NB4 (cell line): ENCODE measurements around the gene FRA10AC1.

ENCODE experiments used
- DNase-seq: peaks from one replicate; pipeline ENCODE4 v3.0.0; 2010; ENCODE audit warnings: low read depth
- H3K4me3 ChIP-seq: one replicate; pipeline ENCODE4 v1.5.1; 2011; ENCODE audit warnings: mild to moderate bottlenecking, low read depth, low read length, moderate library complexity
- MYC ChIP-seq: IDR thresholded peaks from 2 replicates; pipeline ENCODE4 v1.6.1; 2011; ENCODE audit warnings: low read depth, low read length
- POLR2A ChIP-seq: IDR thresholded peaks from 2 replicates; pipeline ENCODE4 v1.6.1; 2011; ENCODE audit warnings: mild to moderate bottlenecking; ENCODE audit not compliant: insufficient read length; ENCODE audit errors: extremely low read depth
- TF ChIP-seq, protein P1 (sequence below): IDR thresholded peaks from one replicate; pipeline ENCODE4 v1.5.1; 2012; ENCODE audit warnings: low read depth, low read length
- TF ChIP-seq, protein P2 (sequence below): IDR thresholded peaks from 2 replicates; pipeline ENCODE4 v1.6.1; 2011; ENCODE audit warnings: low read depth, low read length

Gene FRA10AC1

DNA sequence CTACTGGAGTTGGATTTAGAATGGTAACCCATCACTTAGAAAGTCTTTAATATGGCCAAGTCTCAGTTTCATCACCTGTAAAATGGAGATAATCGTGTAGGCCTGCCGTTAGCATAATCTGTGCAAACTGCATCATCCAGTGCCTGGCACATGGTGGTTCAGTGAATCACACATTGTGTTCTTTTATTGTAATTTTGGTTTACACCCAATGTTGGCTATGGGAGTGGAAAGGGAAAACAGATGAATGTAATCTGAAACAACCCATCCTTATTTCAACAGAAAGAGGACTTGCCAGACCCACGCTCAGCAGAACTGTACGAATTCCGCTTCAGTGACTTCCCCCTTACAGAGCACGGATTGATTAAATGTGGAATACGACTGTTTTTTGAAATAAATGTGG lies 62.6 kb downstream of the FRA10AC1 start:
- H3K4me3 ChIP-seq: no peak overlapping the region
- DNase-seq: no peak
- TF ChIP-seq MYC: no peak
- TF ChIP-seq POLR2A: no peak
- TF ChIP-seq, protein P1, sequence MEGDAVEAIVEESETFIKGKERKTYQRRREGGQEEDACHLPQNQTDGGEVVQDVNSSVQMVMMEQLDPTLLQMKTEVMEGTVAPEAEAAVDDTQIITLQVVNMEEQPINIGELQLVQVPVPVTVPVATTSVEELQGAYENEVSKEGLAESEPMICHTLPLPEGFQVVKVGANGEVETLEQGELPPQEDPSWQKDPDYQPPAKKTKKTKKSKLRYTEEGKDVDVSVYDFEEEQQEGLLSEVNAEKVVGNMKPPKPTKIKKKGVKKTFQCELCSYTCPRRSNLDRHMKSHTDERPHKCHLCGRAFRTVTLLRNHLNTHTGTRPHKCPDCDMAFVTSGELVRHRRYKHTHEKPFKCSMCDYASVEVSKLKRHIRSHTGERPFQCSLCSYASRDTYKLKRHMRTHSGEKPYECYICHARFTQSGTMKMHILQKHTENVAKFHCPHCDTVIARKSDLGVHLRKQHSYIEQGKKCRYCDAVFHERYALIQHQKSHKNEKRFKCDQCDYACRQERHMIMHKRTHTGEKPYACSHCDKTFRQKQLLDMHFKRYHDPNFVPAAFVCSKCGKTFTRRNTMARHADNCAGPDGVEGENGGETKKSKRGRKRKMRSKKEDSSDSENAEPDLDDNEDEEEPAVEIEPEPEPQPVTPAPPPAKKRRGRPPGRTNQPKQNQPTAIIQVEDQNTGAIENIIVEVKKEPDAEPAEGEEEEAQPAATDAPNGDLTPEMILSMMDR: no peak
- TF ChIP-seq, protein P2, sequence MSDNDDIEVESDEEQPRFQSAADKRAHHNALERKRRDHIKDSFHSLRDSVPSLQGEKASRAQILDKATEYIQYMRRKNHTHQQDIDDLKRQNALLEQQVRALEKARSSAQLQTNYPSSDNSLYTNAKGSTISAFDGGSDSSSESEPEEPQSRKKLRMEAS: no peak

DNA sequence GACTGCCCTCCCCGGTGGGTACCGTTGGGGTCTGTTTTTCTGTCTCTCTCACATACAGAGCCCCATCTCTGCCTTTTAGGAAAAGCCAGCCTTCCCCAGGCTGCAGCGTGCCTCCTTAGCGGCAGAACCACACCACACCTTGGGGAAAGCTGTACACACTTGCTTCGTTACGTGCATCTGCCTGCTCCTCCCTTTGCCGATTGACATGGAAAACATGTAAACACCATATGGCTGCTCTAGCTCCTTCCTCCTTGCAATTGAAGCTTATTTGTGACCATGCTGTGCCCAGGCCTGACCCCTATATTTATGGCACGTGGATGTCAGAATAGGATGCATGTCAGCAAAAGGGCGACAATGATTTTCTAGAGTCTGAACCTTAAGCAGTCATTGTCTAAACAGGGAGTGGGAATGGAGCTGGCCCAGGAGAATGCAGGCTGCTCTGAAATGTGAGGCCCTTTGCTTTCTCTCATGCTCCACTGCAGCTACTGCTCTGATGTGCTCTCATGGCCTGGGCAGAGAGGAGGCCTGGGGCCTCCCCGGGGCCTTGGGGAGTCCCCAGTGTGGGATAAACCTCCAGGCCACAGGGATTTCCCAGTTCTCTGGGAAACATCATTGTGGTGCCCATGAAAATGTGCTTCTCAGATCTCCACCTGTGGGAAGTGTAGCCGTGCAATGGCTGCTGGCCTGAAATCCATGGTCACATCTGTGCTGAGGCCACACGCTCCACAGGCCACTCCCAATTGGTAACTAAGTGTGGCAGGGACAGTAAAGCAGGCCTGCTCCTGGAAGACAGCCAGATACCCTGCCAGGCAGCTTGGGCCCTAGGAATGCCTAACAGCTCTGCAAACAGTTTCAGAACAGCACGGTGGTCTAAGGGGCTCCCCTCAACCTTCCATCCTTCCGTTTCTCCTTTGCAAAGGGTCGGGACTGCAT lies 71.5 kb downstream of the FRA10AC1 start:
- TF ChIP-seq POLR2A: no peak
- TF ChIP-seq, protein P1: no peak
- TF ChIP-seq MYC: no peak
- TF ChIP-seq, protein P2: no peak
- H3K4me3 ChIP-seq: no peak overlapping the region
- DNase-seq: no peak

DNA sequence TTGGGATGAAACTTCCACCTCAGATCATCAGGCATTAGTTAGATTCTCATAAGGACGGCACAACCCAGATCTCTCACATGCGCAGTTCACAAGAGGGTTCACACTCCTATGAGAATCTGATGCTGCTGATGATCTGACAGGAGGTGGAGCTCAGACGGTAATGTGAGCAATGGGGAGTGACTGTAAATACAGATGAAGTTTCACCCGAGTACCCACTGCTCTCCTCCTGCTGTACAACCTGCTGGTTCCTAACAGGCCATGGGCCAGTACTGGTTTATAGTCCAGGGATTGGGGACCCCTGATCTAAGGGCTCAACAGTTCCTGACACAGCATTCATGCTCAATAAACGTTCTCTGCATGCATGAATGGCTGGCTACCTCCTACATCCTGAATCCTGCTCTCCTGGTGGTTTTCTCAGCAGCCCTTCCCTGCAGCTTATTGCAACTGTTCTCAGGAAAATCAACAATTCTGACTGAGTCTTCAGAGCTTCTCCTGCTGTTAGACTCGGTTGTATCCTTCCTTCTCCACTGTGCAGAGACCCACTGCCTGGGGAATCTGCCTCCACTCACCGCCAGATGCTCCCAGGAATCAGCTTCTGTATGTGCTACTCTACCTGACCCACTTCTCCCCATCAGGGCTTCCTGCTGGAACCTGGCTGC lies 72.6 kb downstream of the FRA10AC1 start:
- no peak for DNase-seq
- TF ChIP-seq POLR2A: no peak
- H3K4me3 ChIP-seq: no peak overlapping the region

DNA sequence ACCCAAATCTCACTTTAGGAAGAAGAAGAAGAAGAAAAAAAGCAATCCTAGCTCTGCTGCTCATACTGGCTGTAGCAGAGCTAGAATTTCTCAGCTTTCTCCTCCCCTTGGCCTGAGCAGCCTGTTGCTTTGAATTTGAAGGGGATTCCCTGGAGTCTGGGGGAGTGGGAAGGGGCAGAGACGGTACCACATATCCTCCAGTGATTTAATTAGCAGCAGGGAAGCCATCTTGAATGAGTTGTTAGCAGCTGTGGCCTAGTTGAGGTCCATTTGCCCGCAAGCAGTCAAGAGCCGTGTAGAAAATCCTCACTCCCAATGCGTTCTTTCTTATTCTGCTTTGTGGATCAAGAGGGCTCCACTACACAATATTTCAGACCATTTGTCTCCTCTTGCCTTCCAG lies 73.5 kb downstream of the FRA10AC1 start:
- no peak for DNase-seq

DNA sequence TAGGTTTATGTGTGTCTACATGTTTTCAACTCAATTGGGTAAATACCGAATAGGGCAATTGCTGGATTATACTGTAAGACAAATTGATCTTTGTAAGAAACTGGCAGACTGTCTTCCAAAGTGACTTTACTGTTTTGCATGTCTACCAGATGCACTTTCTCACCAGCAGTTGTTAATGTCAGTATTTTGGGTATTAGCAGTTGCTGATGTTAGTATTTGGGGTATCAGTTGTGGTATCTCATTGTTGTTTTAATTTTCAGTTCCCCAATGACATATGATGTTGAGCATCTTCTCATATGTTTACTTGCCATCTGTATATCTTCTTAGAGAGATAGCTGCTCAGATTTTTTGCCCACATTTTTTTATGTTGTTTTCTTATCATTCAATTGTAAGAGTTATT lies 79.5 kb downstream of the FRA10AC1 start:
- DNase-seq: no peak
- no peak overlapping the region for H3K4me3 ChIP-seq
- TF ChIP-seq POLR2A (no peak), MYC (no peak)
- TF ChIP-seq, protein P2: no peak
- TF ChIP-seq, protein P1: no peak

More for the DNA sequence above, 73.5 kb downstream of the FRA10AC1 start:
- TF ChIP-seq, protein P2: no peak
- TF ChIP-seq MYC: no peak
- TF ChIP-seq, protein P1: no peak
- TF ChIP-seq POLR2A: no peak
- no peak overlapping the region for H3K4me3 ChIP-seq

DNA sequence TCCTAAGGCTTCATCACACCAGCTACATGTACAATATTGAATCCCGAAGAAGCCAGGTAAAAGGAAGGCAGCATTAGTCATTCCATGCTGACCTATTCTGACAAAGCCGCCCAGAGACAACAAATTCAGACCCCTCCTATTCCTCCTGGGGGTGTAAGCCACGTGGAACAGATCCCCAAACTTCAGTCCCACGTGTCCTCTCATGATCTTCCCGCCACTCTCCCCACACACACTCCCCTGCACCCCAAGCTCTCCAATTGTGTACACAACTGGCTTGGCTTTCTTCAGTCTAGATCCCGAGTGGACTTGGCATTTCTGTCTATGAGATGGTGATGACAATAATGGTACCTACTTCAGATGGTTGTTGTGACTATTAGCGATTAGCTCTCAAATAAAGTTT lies 81.5 kb downstream of the FRA10AC1 start:
- no peak overlapping the region for H3K4me3 ChIP-seq
- TF ChIP-seq MYC (no peak), POLR2A (no peak)
- TF ChIP-seq, protein P1: no peak
- TF ChIP-seq, protein P2: no peak
- DNase-seq: no peak
